Thoracic aorta (tissue), 2 donors: ENCODE measurements around the gene LIG1. TPM values are rescaled to one million over a fixed set of nuclear protein-coding genes. Genes with fewer than 3 reads are reported as not detected.

Source experiments
- ATAC-seq: fragments of 150-250 bp; one replicate; pipeline ENCODE4 v1.8.0; 2017; ENCODE audit warnings: low read depth; ENCODE audit not compliant: insufficient number of reproducible peaks, low FRiP score
- DNase-seq: peaks from one replicate; pipeline ENCODE4 v3.0.0-alpha.2; 2020; ENCODE audit warnings: low spot score
- H3K27ac ChIP-seq, 2 donors: fragments of 200-600 bp; sonication (generic); 1 replicate in 1 of 2; 2 replicates in 1 of 2; pipeline ENCODE4 v1.5.1; 2016; ENCODE audit warnings: mild to moderate bottlenecking in 2 of 2, moderate library complexity in 2 of 2
- H3K27me3 ChIP-seq: fragments of 200-600 bp; sonication (generic); replicated peaks from 2 replicates; pipeline ENCODE4 v1.6.0; 2016; ENCODE audit warnings: mild to moderate bottlenecking; ENCODE audit not compliant: insufficient read depth
- H3K36me3 ChIP-seq: fragments of 200-600 bp; sonication (generic); one replicate; pipeline ENCODE4 v1.5.1; 2016
- H3K4me1 ChIP-seq, 2 donors: fragments of 200-600 bp; sonication (generic); 1 replicate in 1 of 2; 2 replicates in 1 of 2; pipeline versions ENCODE4 v1.5.1 to v1.6.0; 2016; ENCODE audit warnings: low read depth in 2 of 2, mild to moderate bottlenecking in 1 of 2; ENCODE audit not compliant: control insufficient read depth in 1 of 2
- H3K4me3 ChIP-seq: fragments of 200-600 bp; sonication (generic); 2 replicates; pipeline ENCODE4 v1.5.1; 2016; ENCODE audit warnings: mild to moderate bottlenecking
- H3K9me3 ChIP-seq: fragments of 200-600 bp; sonication (generic); 2 replicates; pipeline ENCODE4 v1.5.1; 2016
- CTCF ChIP-seq: fragments of 200-600 bp; sonication (generic); IDR thresholded peaks from one replicate; pipeline ENCODE4 v1.5.1; 2019; ENCODE audit warnings: antibody characterized with exemption
- total RNA-seq, 2 donors: library from RNA; depleted of rRNA; stranded (reverse); fragments of >200 nt; gene quantifications; one replicate each; pipeline versions ENCODE4 v1.1.0 to v1.2.3, GENCODE V29; 2016

LIG1 gene
- total RNA-seq, 2 donors from 2014 or later = 5.4 to 23.2 TPM

- ATAC-seq = no peak
Measured at GRCh38 chr19:48152551-48152950, 17.6 kb downstream of the LIG1 start.

GRCh38 chr19:48149430-48149829, 20.7 kb downstream of the LIG1 start:
- H3K4me1 ChIP-seq = no peaks in the 10 kb centered on the region
- H3K27me3 ChIP-seq = no peaks in the 10 kb centered on the region
- peaks cover 3% of the 10 kb centered on the region for H3K36me3 ChIP-seq
- no peak overlapping the region for H3K27ac ChIP-seq
- no peaks in the 10 kb centered on the region for H3K9me3 ChIP-seq
- TF ChIP-seq CTCF = no peak
- no peak overlapping the region for H3K4me3 ChIP-seq
- DNase-seq = no peak
- ATAC-seq = no peak

More at GRCh38 chr19:48152551-48152950, 17.6 kb downstream of the LIG1 start:
- Histone ChIP-seq H3K36me3 (peaks cover 3% of the 10 kb centered on the region), H3K4me1 (no peaks in the 10 kb centered on the region), H3K27ac (no peak overlapping the region), H3K9me3 (no peaks in the 10 kb centered on the region), H3K4me3 (no peak overlapping the region), H3K27me3 (no peaks in the 10 kb centered on the region)
- peak; percentile 90 for TF ChIP-seq CTCF
- DNase-seq = no peak

GRCh38 chr19:48148576-48148975, 21.6 kb downstream of the LIG1 start:
- H3K4me3 ChIP-seq = no peak overlapping the region
- ATAC-seq (no peak), DNase-seq (no peak)
- peaks cover 3% of the 10 kb centered on the region for H3K36me3 ChIP-seq
- H3K4me1 ChIP-seq = no peaks in the 10 kb centered on the region
- H3K27ac ChIP-seq = no peak overlapping the region
- no peak for TF ChIP-seq CTCF
- no peaks in the 10 kb centered on the region for H3K27me3 ChIP-seq
- no peaks in the 10 kb centered on the region for H3K9me3 ChIP-seq

GRCh38 chr19:48147597-48148175, 22.5 kb downstream of the LIG1 start:
- DNase-seq = no peak
- ATAC-seq = no peak
- Histone ChIP-seq H3K27me3 (no peaks in the 10 kb centered on the region), H3K27ac (no peak overlapping the region), H3K36me3 (peaks cover 3% of the 10 kb centered on the region), H3K9me3 (no peaks in the 10 kb centered on the region), H3K4me1 (no peaks in the 10 kb centered on the region), H3K4me3 (no peak overlapping the region)
- no peak for TF ChIP-seq CTCF

GRCh38 chr19:48139053-48139452, 31.1 kb downstream of the LIG1 start:
- no peak overlapping the region for H3K27ac ChIP-seq
- H3K9me3 ChIP-seq = no peaks in the 10 kb centered on the region
- no peak for DNase-seq
- ATAC-seq = no peak
- H3K4me3 ChIP-seq = no peak overlapping the region
- no peaks in the 10 kb centered on the region for H3K27me3 ChIP-seq
- no peaks in the 10 kb centered on the region for H3K36me3 ChIP-seq
- no peaks in the 10 kb centered on the region for H3K4me1 ChIP-seq
- TF ChIP-seq CTCF = no peak
